IMR-90 (cell line): ENCODE measurements around the gene EIF1AD. TPM values are rescaled to one million over a fixed set of nuclear protein-coding genes. Genes with fewer than 3 reads are reported as not detected.

ENCODE experiments used
- ATAC-seq: fragments of 200-7000 bp; cut with Tn5 transposase; 2 replicates; pipeline ENCODE4 v1.9.1; 2020; ENCODE audit warnings: low read depth, mild to moderate bottlenecking, moderate library complexity
- BruUV-seq: library from RNA; stranded (reverse); fragments of 400-500 nt; replicated peaks from 2 replicates; lab custom pipeline; 2021; lab: Mats Ljungman, UMichigan
- CTCF ChIA-PET: fragments of 300-600 bp; formaldehyde crosslinking; extraction: SDS; loops from one replicate; lab custom pipeline; 2021; ENCODE audit warnings: antibody characterized with exemption; lab: Yijun Ruan, JAX
- POLR2A ChIA-PET: fragments of 300-600 bp; sonication (Branson Sonifier 250); formaldehyde crosslinking; loops from one replicate; lab custom pipeline; 2022; ENCODE audit warnings: antibody characterized with exemption; ENCODE audit not compliant: unreplicated experiment; lab: Charles Lee
- DNase-seq: peaks from one replicate; pipeline ENCODE4 v3.0.0; 2013
- H2AFZ ChIP-seq: replicated peaks from 2 replicates; pipeline ENCODE3; 2013; ENCODE audit warnings: low read length, mild to moderate bottlenecking; ENCODE audit not compliant: poor library complexity
- H2AK5ac ChIP-seq: 2 replicates; pipeline ENCODE4 v1.6.1; 2013; ENCODE audit warnings: low read depth, low read length, inconsistent platforms
- H2AK9ac ChIP-seq: replicated peaks from 2 replicates; pipeline ENCODE3; 2013; ENCODE audit warnings: mild to moderate bottlenecking, low read depth, low read length, moderate library complexity; ENCODE audit not compliant: poor library complexity
- H2BK120ac ChIP-seq: 2 replicates; pipeline ENCODE4 v1.6.1; 2013; ENCODE audit warnings: low read depth, low read length, inconsistent platforms
- H2BK15ac ChIP-seq: 3 replicates; pipeline ENCODE4 v1.6.1; 2013; ENCODE audit warnings: low read depth, low read length, inconsistent platforms
- H2BK20ac ChIP-seq: 2 replicates; pipeline ENCODE4 v1.6.1; 2013; ENCODE audit warnings: low read depth, mild to moderate bottlenecking, inconsistent platforms, low read length, moderate library complexity
- H2BK5ac ChIP-seq: 2 replicates; pipeline ENCODE4 v1.6.1; 2013; ENCODE audit warnings: mild to moderate bottlenecking, low read depth, low read length, inconsistent platforms; ENCODE audit not compliant: poor library complexity, severe bottlenecking
- H3K14ac ChIP-seq: replicated peaks from 2 replicates; pipeline ENCODE4 v1.6.1; 2013; ENCODE audit warnings: low read depth, low read length, inconsistent platforms
- H3K18ac ChIP-seq: 2 replicates; pipeline ENCODE4 v1.6.1; 2013; ENCODE audit warnings: low read depth, low read length, control low read depth
- H3K23ac ChIP-seq: 2 replicates; pipeline ENCODE4 v1.6.1; 2013; ENCODE audit warnings: low read depth, low read length, inconsistent platforms
- H3K27ac ChIP-seq: 2 replicates; pipeline ENCODE4 v1.5.1; 2013; ENCODE audit warnings: mild to moderate bottlenecking, control low read depth, low read length; ENCODE audit not compliant: insufficient read depth
- H3K27me3 ChIP-seq: 2 replicates; pipeline ENCODE4 v1.6.1; 2013; ENCODE audit warnings: low read length; ENCODE audit not compliant: control insufficient read depth, insufficient read depth
- H3K36me3 ChIP-seq: 2 replicates; pipeline ENCODE4 v1.6.1; 2013; ENCODE audit warnings: low read length, mixed read lengths; ENCODE audit not compliant: control insufficient read depth, insufficient read depth
- H3K4ac ChIP-seq: 2 replicates; pipeline ENCODE4 v1.6.1; 2013; ENCODE audit warnings: low read depth, low read length, inconsistent platforms
- H3K4me1 ChIP-seq: 2 replicates; pipeline ENCODE4 v1.6.1; 2013; ENCODE audit warnings: low read length, mixed read lengths; ENCODE audit not compliant: control insufficient read depth, insufficient read depth
- H3K4me2 ChIP-seq: 2 replicates; pipeline ENCODE4 v1.6.1; 2013; ENCODE audit warnings: low read depth, mild to moderate bottlenecking, control low read depth, low read length, moderate library complexity
- H3K4me3 ChIP-seq: 2 replicates; pipeline ENCODE4 v1.5.1; 2013; ENCODE audit warnings: low read depth, mild to moderate bottlenecking, control low read depth, low read length, moderate library complexity; ENCODE audit not compliant: insufficient read depth
- H3K56ac ChIP-seq: 2 replicates; pipeline ENCODE4 v1.6.1; 2013; ENCODE audit warnings: low read length, inconsistent platforms; ENCODE audit not compliant: insufficient read depth; ENCODE audit errors: extremely low read depth
- H3K79me1 ChIP-seq, 2 experiments: 2 replicates each; pipeline ENCODE4 v1.6.1; 2013; ENCODE audit warnings: low read length in 2 of 2, inconsistent platforms in 1 of 2, low read depth in 1 of 2
- H3K9ac ChIP-seq: 2 replicates; pipeline ENCODE4 v1.6.1; 2013; ENCODE audit warnings: low read depth, low read length, control low read depth
- H3K9me1 ChIP-seq: 2 replicates; pipeline ENCODE4 v1.6.1; 2013; ENCODE audit warnings: low read length, inconsistent platforms; ENCODE audit not compliant: insufficient read depth
- H3K9me3 ChIP-seq: 2 replicates; pipeline ENCODE4 v1.6.1; 2013; ENCODE audit warnings: low read length; ENCODE audit not compliant: control insufficient read depth, insufficient read depth
- H4K20me1 ChIP-seq: 2 replicates; pipeline ENCODE4 v1.6.1; 2013; ENCODE audit warnings: low read length, inconsistent platforms; ENCODE audit not compliant: insufficient read depth
- H4K5ac ChIP-seq: 2 replicates; pipeline ENCODE4 v1.6.1; 2013; ENCODE audit warnings: mild to moderate bottlenecking, low read depth, low read length, control low read depth
- H4K8ac ChIP-seq, 2 experiments: 2 replicates each; pipeline ENCODE4 v1.6.1; 2013; ENCODE audit warnings: low read depth in 2 of 2, low read length in 2 of 2, control low read depth in 1 of 2, inconsistent platforms in 1 of 2
- H4K91ac ChIP-seq: 2 replicates; pipeline ENCODE4 v1.6.1; 2013; ENCODE audit warnings: low read depth, low read length, inconsistent platforms; ENCODE audit not compliant: insufficient read depth
- BHLHE40 ChIP-seq: fragments of 150-350 bp; IDR thresholded peaks from 2 replicates; pipeline ENCODE4 v1.6.1; 2016; ENCODE audit warnings: mild to moderate bottlenecking, low read depth, low read length
- CEBPB ChIP-seq: IDR thresholded peaks from 2 replicates; pipeline ENCODE4 v1.6.1; 2012; ENCODE audit warnings: low read depth, low read length, improper control_type of control experiment
- CHD1 ChIP-seq: IDR thresholded peaks from 2 replicates; pipeline ENCODE4 v1.6.1; 2012; ENCODE audit warnings: low read depth, low read length, improper control_type of control experiment
- CTCF ChIP-seq: conservative IDR thresholded peaks from 2 replicates; pipeline ENCODE4 v1.5.1; 2012; ENCODE audit warnings: mild to moderate bottlenecking, low read depth, low read length, improper control_type of control experiment
- ELK1 ChIP-seq: fragments of 150-350 bp; IDR thresholded peaks from 2 replicates; pipeline ENCODE4 v1.6.1; 2016; ENCODE audit warnings: low read depth, mild to moderate bottlenecking, low read length, moderate library complexity, borderline replicate concordance
- FOS ChIP-seq: fragments of 150-350 bp; IDR thresholded peaks from 2 replicates; pipeline ENCODE4 v1.6.1; 2016; ENCODE audit warnings: low read depth, low read length
- MAFK ChIP-seq: IDR thresholded peaks from 2 replicates; pipeline ENCODE4 v1.6.1; 2012; ENCODE audit warnings: low read depth, low read length, improper control_type of control experiment
- MAZ ChIP-seq: IDR thresholded peaks from 2 replicates; pipeline ENCODE4 v1.6.1; 2012; ENCODE audit warnings: low read depth, mild to moderate bottlenecking, low read length, improper control_type of control experiment, moderate library complexity, borderline replicate concordance
- MXI1 ChIP-seq: IDR thresholded peaks from 2 replicates; pipeline ENCODE4 v1.6.1; 2012; ENCODE audit warnings: low read depth, mild to moderate bottlenecking, low read length, moderate library complexity, borderline replicate concordance
- NFE2L2 ChIP-seq: fragments of 150-350 bp; IDR thresholded peaks from 2 replicates; pipeline ENCODE4 v1.6.1; 2016; ENCODE audit warnings: low read depth, mild to moderate bottlenecking, low read length
- POLR2A ChIP-seq: IDR thresholded peaks from 2 replicates; pipeline ENCODE4 v1.6.1; 2012; ENCODE audit warnings: mild to moderate bottlenecking, low read depth, low read length
- RAD21 ChIP-seq: IDR thresholded peaks from 2 replicates; pipeline ENCODE4 v1.6.1; 2012; ENCODE audit warnings: low read length, improper control_type of control experiment
- RCOR1 ChIP-seq: IDR thresholded peaks from 2 replicates; pipeline ENCODE4 v1.6.1; 2012; ENCODE audit warnings: mild to moderate bottlenecking, low read length, improper control_type of control experiment; ENCODE audit not compliant: insufficient replicate concordance
- RFX5 ChIP-seq: IDR thresholded peaks from 2 replicates; pipeline ENCODE4 v1.8.0; 2012; ENCODE audit warnings: low read depth, mild to moderate bottlenecking, low read length, moderate library complexity
- SMC3 ChIP-seq: fragments of 150-350 bp; IDR thresholded peaks from 2 replicates; pipeline ENCODE4 v1.6.1; 2016; ENCODE audit warnings: low read depth, mild to moderate bottlenecking, antibody characterized with exemption, low read length, moderate library complexity
- USF2 ChIP-seq: fragments of 150-350 bp; IDR thresholded peaks from 2 replicates; pipeline ENCODE4 v1.6.1; 2017; ENCODE audit warnings: mild to moderate bottlenecking, antibody characterized with exemption, low read length, low read depth
- WGBS, 2 experiments: methylation state at CpG; one replicate each; pipeline versions ENCODE4 v1.1.5 to v1.1.7; 2013; ENCODE audit warnings: missing lambda C conversion rate in 2 of 2; ENCODE audit not compliant: insufficient read length in 1 of 2; ENCODE audit errors: extremely low coverage in 2 of 2; 5-methylcytosine and 5-hydroxymethylcytosine counted together
- dilution Hi-C: fragments of 300-500 bp; cut with HindIII; formaldehyde crosslinking; loops from one replicate; pipeline ENCODE4 v1.14.3; 2018; ENCODE audit warnings: low sequenced_read_pairs; ENCODE audit not compliant: unreplicated experiment
- in situ Hi-C: fragments of 300-500 bp; cut with MboI; formaldehyde crosslinking; loops from 3 replicates; pipeline ENCODE4 v1.14.3; 2019; ENCODE audit warnings: low sequenced_read_pairs, inconsistent platforms, mixed read lengths
- intact Hi-C: fragments of 100-400 bp; cut with micrococcal nuclease; formaldehyde crosslinking; loops from 2 replicates; pipeline ENCODE4 v1.10.0; 2022
- polyA plus RNA-seq, 3 experiments: library from polyadenylated mRNA; depleted of rRNA; stranded (reverse); fragments of >200 nt; gene quantifications; 2 replicates each; pipeline ENCODE4 v1.2.3, GENCODE V29; 2012; ENCODE audit warnings: low replicate concordance in 1 of 3
- total RNA-seq: library from RNA; depleted of rRNA; stranded (reverse); fragments of >200 nt; gene quantifications from 2 replicates; pipeline ENCODE4 v1.2.3, GENCODE V29; 2012

Gene EIF1AD
- total and polyA plus RNA-seq, 2 of the 4 experiments (the other 2 are of a cell fraction): 32.5 to 62.6 TPM

DNA sequence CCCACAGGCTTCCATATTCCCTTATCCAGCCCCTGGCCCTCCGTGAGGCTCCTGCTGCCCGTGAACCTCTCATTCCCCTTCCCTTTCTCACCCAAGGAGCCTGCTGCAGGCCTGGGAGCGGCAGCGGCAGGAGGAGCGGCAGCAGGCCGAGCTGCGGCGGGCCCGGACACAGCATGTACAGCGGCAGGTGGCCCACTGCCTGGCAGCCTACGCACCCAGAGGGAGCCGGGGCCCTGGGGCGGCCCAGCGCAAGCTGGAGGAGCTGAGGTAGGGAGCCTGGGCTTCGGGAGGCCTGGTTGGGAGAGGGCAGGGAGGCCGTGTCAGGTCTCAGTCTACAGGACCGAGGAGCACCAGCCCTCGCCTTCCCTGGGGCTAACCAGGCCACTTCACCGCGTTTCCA is 48.5 kb downstream of the EIF1AD start:
- no peak overlapping the region for H2BK20ac ChIP-seq
- ATAC-seq (no peak), DNase-seq (no peak)
- H4K8ac ChIP-seq: no peak overlapping the region
- in situ Hi-C loops (no loop called here), intact Hi-C loops (no loop called here), dilution Hi-C loops (no loop called here)
- no peak overlapping the region for H3K4me3 ChIP-seq
- BruUV-seq: no TSS peak
- H2AK5ac ChIP-seq: no peak overlapping the region
- H4K91ac ChIP-seq: no peak overlapping the region
- H2AFZ ChIP-seq: peak overlapping the region; percentile 61
- H4K5ac ChIP-seq: no peak overlapping the region
- ChIA-PET CTCF (no interaction called here), POLR2A (no interaction called here)
- no peak overlapping the region for H3K18ac ChIP-seq
- no peaks in the 10 kb centered on the region; the same call in 1 of the 2 replicates for H3K9me1 ChIP-seq
- H2AK9ac ChIP-seq: peak overlapping the region; percentile 61
- no peaks in the 10 kb centered on the region for H3K36me3 ChIP-seq
- H2BK15ac ChIP-seq: no peak overlapping the region
- no peaks in the 10 kb centered on the region for H3K79me1 ChIP-seq
- H3K56ac ChIP-seq: no peak overlapping the region
- H3K9me3 ChIP-seq: no peaks in the 10 kb centered on the region
- no peak overlapping the region for H3K14ac ChIP-seq
- no peak overlapping the region for H3K23ac ChIP-seq
- H3K27ac ChIP-seq: no peak overlapping the region
- no peaks in the 10 kb centered on the region for H4K20me1 ChIP-seq
- no peak overlapping the region for H3K9ac ChIP-seq
- no peak overlapping the region for H2BK5ac ChIP-seq
- H3K4ac ChIP-seq: no peak overlapping the region
- H2BK120ac ChIP-seq: no peak overlapping the region
- no peak for TF ChIP-seq MAFK
- no peak for TF ChIP-seq SMC3
- TF ChIP-seq MAZ: no peak
- TF ChIP-seq USF2: no peak
- TF ChIP-seq POLR2A: no peak
- TF ChIP-seq FOS: no peak
- TF ChIP-seq ELK1: no peak
- TF ChIP-seq CHD1: no peak
- TF ChIP-seq CTCF: no peak
- no peak for TF ChIP-seq CEBPB
- TF ChIP-seq RFX5: no peak
- no peak for TF ChIP-seq RAD21
- no peak for TF ChIP-seq MXI1
- TF ChIP-seq NFE2L2: no peak
- no peak for TF ChIP-seq BHLHE40
- TF ChIP-seq RCOR1: no peak
- WGBS, 2 experiments: 91% methylated on average over 7 of the region's 20 CpGs; no CpG with 5 or more reads in 1 of the 2 experiments
- H3K4me2 ChIP-seq: no peak overlapping the region
- H3K4me1 ChIP-seq: no peaks in the 10 kb centered on the region
- H3K27me3 ChIP-seq: no peaks in the 10 kb centered on the region
